Measurements from ENCODE around the gene COBL. TPM values are rescaled to one million over a fixed set of nuclear protein-coding genes. Genes with fewer than 3 reads are reported as not detected.

The COBL gene
- total RNA-seq, 6 experiments from 2014 or later: not detected

DNA sequence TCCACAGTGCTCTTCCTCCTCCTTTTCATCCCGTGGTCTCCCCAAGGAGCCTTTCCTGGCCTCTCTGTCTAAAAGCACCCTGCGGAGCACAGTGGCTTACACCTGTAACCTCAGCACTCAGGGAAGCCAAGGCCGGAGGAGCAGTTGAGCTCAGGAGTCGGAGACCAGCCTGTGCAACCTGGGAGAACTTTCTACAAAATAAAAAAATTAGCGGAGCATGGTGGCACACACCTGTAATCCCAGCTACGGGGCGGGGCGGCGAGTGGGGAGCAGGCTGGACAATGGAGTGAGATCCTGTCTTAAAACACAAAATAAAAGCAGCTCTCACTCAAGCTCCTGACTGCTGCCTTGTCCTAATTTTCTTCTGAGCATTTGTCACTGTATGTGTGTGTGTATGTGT, 1.4 kb upstream of the COBL start:
- H3K27me3 Mint-ChIP-seq (ENCODE audit: insufficient read depth): peaks cover 20% of the 10 kb centered on the region
- no peak overlapping the region for H3K4me3 Mint-ChIP-seq
- no peaks in the 10 kb centered on the region for H3K9me3 Mint-ChIP-seq
- H3K4me1 Mint-ChIP-seq (ENCODE audit: low read depth): no peaks in the 10 kb centered on the region
- H3K27ac Mint-ChIP-seq: no peak overlapping the region
- DNase-seq: no peak
- H3K36me3 Mint-ChIP-seq (ENCODE audit: low read depth): no peaks in the 10 kb centered on the region
- no peak for TF ChIP-seq CTCF (IDR thresholded peaks at IDR 0.05)

DNA sequence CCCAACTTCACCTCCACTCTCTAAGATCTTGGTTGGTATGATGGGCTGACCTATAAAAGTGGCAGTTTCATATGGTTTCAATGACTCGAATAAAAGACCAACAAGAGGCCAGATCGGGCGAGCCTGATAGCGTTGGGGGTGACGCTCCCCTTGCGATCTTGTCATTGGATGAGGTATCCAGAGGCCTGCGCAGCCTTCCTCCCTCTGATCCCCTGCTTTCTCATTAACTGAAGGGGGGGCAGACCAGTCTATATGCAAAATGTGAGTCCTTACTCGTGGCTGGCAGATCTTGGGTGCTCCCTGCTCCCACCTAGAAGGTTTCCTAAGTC, 937 bp upstream of the COBL start:
- Mint-ChIP-seq H3K36me3 (ENCODE audit: low read depth) (no peaks in the 10 kb centered on the region), H3K4me3 (no peak overlapping the region), H3K9me3 (no peaks in the 10 kb centered on the region), H3K27me3 (ENCODE audit: insufficient read depth) (peaks cover 20% of the 10 kb centered on the region), H3K27ac (no peak overlapping the region), H3K4me1 (ENCODE audit: low read depth) (no peaks in the 10 kb centered on the region)
- no peak for TF ChIP-seq CTCF (IDR thresholded peaks at IDR 0.05)
- DNase-seq: no peak

- no peak for TF ChIP-seq CTCF (IDR thresholded peaks at IDR 0.05)
- Mint-ChIP-seq H3K4me3 (no peak overlapping the region), H3K9me3 (no peaks in the 10 kb centered on the region), H3K4me1 (ENCODE audit: low read depth) (no peaks in the 10 kb centered on the region), H3K27me3 (ENCODE audit: insufficient read depth) (peaks cover 20% of the 10 kb centered on the region), H3K36me3 (ENCODE audit: low read depth) (no peaks in the 10 kb centered on the region), H3K27ac (no peak overlapping the region)
- no peak for DNase-seq
These were observed 345 bp downstream of the COBL start for GRCh38 chr7:51316262-51316665.

GRCh38 chr7:51315393-51316261, 982 bp downstream of the COBL start:
- H3K36me3 Mint-ChIP-seq (ENCODE audit: low read depth): no peaks in the 10 kb centered on the region
- H3K27me3 Mint-ChIP-seq (ENCODE audit: insufficient read depth): peaks cover 19% of the 10 kb centered on the region
- DNase-seq: no peak
- peak overlapping the region; percentile 69 for H3K4me3 Mint-ChIP-seq
- no peak overlapping the region for H3K27ac Mint-ChIP-seq
- no peaks in the 10 kb centered on the region for H3K9me3 Mint-ChIP-seq
- no peaks in the 10 kb centered on the region for H3K4me1 Mint-ChIP-seq (ENCODE audit: low read depth)
- TF ChIP-seq CTCF (IDR thresholded peaks at IDR 0.05): no peak

DNA sequence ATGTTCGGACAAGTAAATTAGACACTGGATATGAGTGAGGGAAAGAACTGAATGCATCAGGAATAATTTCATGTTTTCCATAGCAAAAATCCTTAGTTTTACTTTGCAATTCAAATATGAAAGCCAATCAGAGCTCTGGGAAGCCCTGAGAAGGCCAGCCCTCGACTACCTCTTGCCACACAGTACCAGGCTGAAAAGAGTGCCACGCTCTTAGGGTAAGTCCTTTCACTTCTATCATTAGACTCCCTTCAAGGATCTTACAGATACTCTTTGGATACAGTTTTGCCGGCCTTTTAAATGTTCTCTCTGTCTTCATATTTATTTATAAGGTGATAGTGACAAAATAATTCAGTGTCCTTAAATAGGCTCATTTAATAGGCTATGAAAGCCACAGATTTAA, 1.9 kb downstream of the COBL start:
- H3K9me3 Mint-ChIP-seq: no peaks in the 10 kb centered on the region
- H3K36me3 Mint-ChIP-seq (ENCODE audit: low read depth): no peaks in the 10 kb centered on the region
- H3K27me3 Mint-ChIP-seq (ENCODE audit: insufficient read depth): peaks cover 18% of the 10 kb centered on the region
- no peak for TF ChIP-seq CTCF (IDR thresholded peaks at IDR 0.05)
- no peaks in the 10 kb centered on the region for H3K4me1 Mint-ChIP-seq (ENCODE audit: low read depth)
- no peak for DNase-seq
- H3K4me3 Mint-ChIP-seq: no peak overlapping the region
- H3K27ac Mint-ChIP-seq: no peak overlapping the region

All from HFFc6 (cell line).